SK-N-SH treated with all-trans-retinoic acid at 6 μM for 48 hours (cell line): Measurements from ENCODE around the gene MADD.

Experiments used
- ATAC-seq: fragments of 200-7000 bp; cut with Tn5 transposase; 3 replicates; pipeline ENCODE4 v1.9.1; 2020; ENCODE audit warnings: mild to moderate bottlenecking, moderate library complexity
- ARNTL ChIP-seq: fragments of 450-650 bp; formaldehyde crosslinking; IDR thresholded peaks from 2 replicates; pipeline ENCODE4 v1.5.0; 2020; ENCODE audit warnings: low read depth, mild to moderate bottlenecking, moderate library complexity, borderline replicate concordance
- BACH2 ChIP-seq: fragments of 250-450 bp; sonication (Bioruptor Pico); IDR thresholded peaks from 2 replicates; pipeline ENCODE4 v1.9.0; 2021; ENCODE audit warnings: mild to moderate bottlenecking, borderline replicate concordance
- CREB5 ChIP-seq: fragments of 250-450 bp; sonication (Bioruptor Pico); IDR thresholded peaks from 2 replicates; pipeline ENCODE4 v1.5.1; 2020; ENCODE audit warnings: low read depth, mild to moderate bottlenecking, moderate library complexity
- CSDC2 ChIP-seq: fragments of 250-450 bp; sonication (Bioruptor Pico); IDR thresholded peaks from 2 replicates; pipeline ENCODE4 v1.5.0; 2020; ENCODE audit warnings: mild to moderate bottlenecking, moderate library complexity
- CSRNP3 ChIP-seq: fragments of 250-450 bp; sonication (Bioruptor Pico); IDR thresholded peaks from 2 replicates; pipeline ENCODE4 v1.5.1; 2021; ENCODE audit warnings: mild to moderate bottlenecking, moderate library complexity
- ESRRG ChIP-seq: fragments of 250-450 bp; sonication (Bioruptor Pico); IDR thresholded peaks from 2 replicates; pipeline ENCODE4 v1.6.1; 2021; ENCODE audit warnings: mild to moderate bottlenecking
- GLIS3 ChIP-seq: fragments of 250-450 bp; sonication (Bioruptor Pico); IDR thresholded peaks from 2 replicates; pipeline ENCODE4 v1.5.0; 2020; ENCODE audit warnings: mild to moderate bottlenecking, moderate library complexity
- OSR1 ChIP-seq: fragments of 250-450 bp; sonication (Bioruptor Pico); IDR thresholded peaks from 2 replicates; pipeline ENCODE4 v1.8.0; 2022; ENCODE audit warnings: moderate library complexity, mild to moderate bottlenecking, inconsistent platforms
- PATZ1 ChIP-seq: fragments of 250-450 bp; sonication (Bioruptor Pico); IDR thresholded peaks from 2 replicates; pipeline ENCODE4 v1.8.0; 2020; ENCODE audit warnings: mild to moderate bottlenecking, moderate library complexity, borderline replicate concordance
- POU6F1 ChIP-seq: fragments of 250-450 bp; sonication (Bioruptor Pico); IDR thresholded peaks from 2 replicates; pipeline ENCODE4 v1.8.0; 2021; ENCODE audit warnings: low read depth, mild to moderate bottlenecking, moderate library complexity, borderline replicate concordance
- PPARA ChIP-seq: fragments of 250-450 bp; sonication (Bioruptor Pico); IDR thresholded peaks from 2 replicates; pipeline ENCODE4 v1.5.0; 2020; ENCODE audit warnings: mild to moderate bottlenecking, borderline replicate concordance
- RARB ChIP-seq: fragments of 250-450 bp; sonication (Bioruptor Pico); IDR thresholded peaks from 2 replicates; pipeline ENCODE4 v1.8.0; 2021; ENCODE audit warnings: mild to moderate bottlenecking, moderate library complexity
- SNAI2 ChIP-seq: fragments of 250-450 bp; sonication (Bioruptor Pico); IDR thresholded peaks from 2 replicates; pipeline ENCODE4 v1.5.0; 2020; ENCODE audit warnings: mild to moderate bottlenecking, moderate library complexity
- TCF4 ChIP-seq: fragments of 250-450 bp; sonication (Bioruptor Pico); IDR thresholded peaks from 2 replicates; pipeline ENCODE4 v1.8.0; 2021; ENCODE audit warnings: mild to moderate bottlenecking, moderate library complexity, borderline replicate concordance
- TOX ChIP-seq: fragments of 250-450 bp; sonication (Bioruptor Pico); IDR thresholded peaks from 2 replicates; pipeline ENCODE4 v1.8.0; 2021; ENCODE audit warnings: mild to moderate bottlenecking, moderate library complexity, borderline replicate concordance
- TSHZ2 ChIP-seq: fragments of 250-450 bp; sonication (Bioruptor Pico); IDR thresholded peaks from 2 replicates; pipeline ENCODE4 v1.5.0; 2020; ENCODE audit warnings: mild to moderate bottlenecking, moderate library complexity
- ZC3H10 ChIP-seq: fragments of 250-450 bp; sonication (Bioruptor Pico); IDR thresholded peaks from 2 replicates; pipeline ENCODE4 v1.5.1; 2021; ENCODE audit warnings: mild to moderate bottlenecking, moderate library complexity
- ZFP3 ChIP-seq: fragments of 250-450 bp; sonication (Bioruptor Pico); IDR thresholded peaks from 2 replicates; pipeline ENCODE4 v1.5.0; 2020; ENCODE audit warnings: mild to moderate bottlenecking, moderate library complexity
- ZFP30 ChIP-seq: fragments of 450-650 bp; formaldehyde crosslinking; IDR thresholded peaks from 2 replicates; pipeline ENCODE4 v1.5.0; 2022; ENCODE audit warnings: mild to moderate bottlenecking, moderate library complexity
- ZNF565 ChIP-seq: fragments of 450-650 bp; formaldehyde crosslinking; conservative IDR thresholded peaks from 2 replicates; pipeline ENCODE4 v1.5.0; 2020; ENCODE audit warnings: low read depth, mild to moderate bottlenecking, moderate library complexity
- ZNF70 ChIP-seq: fragments of 450-650 bp; formaldehyde crosslinking; IDR thresholded peaks from 2 replicates; pipeline ENCODE4 v1.5.0; 2020; ENCODE audit warnings: mild to moderate bottlenecking, moderate library complexity
- ZNF8 ChIP-seq: fragments of 450-650 bp; formaldehyde crosslinking; IDR thresholded peaks from 2 replicates; pipeline ENCODE4 v1.5.0; 2020; ENCODE audit warnings: mild to moderate bottlenecking, moderate library complexity

MADD gene

GRCh38 chr11:47350315-47350714, 80.4 kb downstream of the MADD start:
- ATAC-seq, result no peak
- TF ChIP-seq TSHZ2 (CRISPR knock-in tag), result no peak
- no peak for TF ChIP-seq ARNTL (CRISPR knock-in tag)
- TF ChIP-seq ZFP3, result no peak
- no peak for TF ChIP-seq SNAI2
- TF ChIP-seq POU6F1, result no peak
- no peak for TF ChIP-seq RARB (CRISPR knock-in tag)
- no peak for TF ChIP-seq CSRNP3
- no peak for TF ChIP-seq OSR1 (CRISPR knock-in tag)
- TF ChIP-seq CSDC2, result no peak
- TF ChIP-seq ZNF8 (CRISPR knock-in tag), result no peak
- no peak for TF ChIP-seq ZNF70 (CRISPR knock-in tag)
- no peak for TF ChIP-seq ESRRG (CRISPR knock-in tag)
- no peak for TF ChIP-seq TOX (CRISPR knock-in tag)
- no peak for TF ChIP-seq BACH2 (CRISPR knock-in tag)
- no peak for TF ChIP-seq ZNF565
- TF ChIP-seq PPARA (CRISPR knock-in tag), result no peak
- TF ChIP-seq CREB5 (CRISPR knock-in tag), result no peak
- no peak for TF ChIP-seq GLIS3 (CRISPR knock-in tag)

GRCh38 chr11:47351156-47352126, 81.5 kb downstream of the MADD start:
- ATAC-seq, result no peak
- TF ChIP-seq POU6F1 (no peak), CSDC2 (no peak), ZC3H10 (CRISPR knock-in tag) (no peak), ZNF70 (CRISPR knock-in tag) (no peak), ARNTL (CRISPR knock-in tag) (no peak), RARB (CRISPR knock-in tag) (no peak)

GRCh38 chr11:47352556-47352955, 82.6 kb downstream of the MADD start, which contains the start of gene MYBPC3:
Gene MYBPC3 (minus strand): TSS chr11:47352702. CDS start chr11:47352647, 55 bp downstream.
- no peak for TF ChIP-seq PATZ1 (CRISPR knock-in tag)
- TF ChIP-seq ZFP30 (CRISPR knock-in tag), result no peak
- no peak for TF ChIP-seq ZNF565
- TF ChIP-seq ZC3H10 (CRISPR knock-in tag), result no peak
- no peak for TF ChIP-seq ESRRG (CRISPR knock-in tag)
- no peak for TF ChIP-seq RARB (CRISPR knock-in tag)
- TF ChIP-seq TCF4 (CRISPR knock-in tag), result no peak
- no peak for TF ChIP-seq CSDC2
- no peak for TF ChIP-seq PPARA (CRISPR knock-in tag)
- no peak for TF ChIP-seq TOX (CRISPR knock-in tag)
- TF ChIP-seq GLIS3 (CRISPR knock-in tag), result no peak
- TF ChIP-seq BACH2 (CRISPR knock-in tag), result no peak
- no peak for ATAC-seq
